ENCODE measurements around the gene MEG3. TPM values are rescaled to one million over a fixed set of nuclear protein-coding genes. Genes with fewer than 3 reads are reported as not detected.

Gene MEG3
- total RNA-seq, 4 donors from 2014 or later = 6.0 to 23.7 (median 9.4) TPM

- Histone ChIP-seq H3K4me1 (no peaks in the 10 kb centered on the region), H3K9me3 (no peaks in the 10 kb centered on the region), H3K27ac (no peak overlapping the region), H3K4me3 (replicated peaks in 1 of 3) (no peak overlapping the region), H3K36me3 (no peaks in the 10 kb centered on the region), H3K27me3 (peaks cover 3% of the 10 kb centered on the region)
- no peak for DNase-seq
- 61 to 67% methylated on average over 46 to 54 of the region's 61 CpGs for WGBS, 2 donors
- TF ChIP-seq CTCF (IDR thresholded peaks at IDR 0.05) (peak in 1 of 6 experiments; percentile 22), POLR2A (IDR thresholded peaks at IDR 0.05) (no peak)
- intact Hi-C loops (cut with DNase I) = no loop called here
Observed at GRCh38 chr14:100827101-100828021, 1.4 kb downstream of the MEG3 start.

- H3K4me1 ChIP-seq = no peaks in the 10 kb centered on the region
Observed at GRCh38 chr14:100828031-100828769, 2.3 kb downstream of the MEG3 start.

GRCh38 chr14:100830681-100831080, 4.8 kb downstream of the MEG3 start:
- H3K4me3 ChIP-seq (replicated peaks in 1 of 3) = no peak overlapping the region
- H3K27me3 ChIP-seq = peaks cover 3% of the 10 kb centered on the region
- 70 to 81% methylated on average over 8 of the region's 8 CpGs for WGBS, 2 donors
- no peak overlapping the region for H3K27ac ChIP-seq
- no peaks in the 10 kb centered on the region for H3K4me1 ChIP-seq
- H3K9me3 ChIP-seq = no peaks in the 10 kb centered on the region
- intact Hi-C loops (cut with DNase I) = no loop called here
- DNase-seq = no peak
- no peak for TF ChIP-seq CTCF (IDR thresholded peaks at IDR 0.05)
- TF ChIP-seq POLR2A (IDR thresholded peaks at IDR 0.05) = no peak
- H3K36me3 ChIP-seq = no peaks in the 10 kb centered on the region

More at GRCh38 chr14:100828031-100828769, 2.3 kb downstream of the MEG3 start:
- peaks cover 3% of the 10 kb centered on the region for H3K27me3 ChIP-seq
- H3K36me3 ChIP-seq = no peaks in the 10 kb centered on the region
- TF ChIP-seq CTCF (IDR thresholded peaks at IDR 0.05) (peak in 2 of 6 experiments; percentile 18 to 21), POLR2A (IDR thresholded peaks at IDR 0.05) (no peak)
- 60 to 61% methylated on average over 14 to 26 of the region's 26 CpGs for WGBS, 2 donors
- H3K4me3 ChIP-seq (replicated peaks in 1 of 3) = no peak overlapping the region
- no peaks in the 10 kb centered on the region for H3K9me3 ChIP-seq
- H3K27ac ChIP-seq = no peak overlapping the region
- DNase-seq = no peak
- intact Hi-C loops (cut with DNase I) = no loop called here

GRCh38 chr14:100832311-100832960, 6.5 kb downstream of the MEG3 start:
- H3K36me3 ChIP-seq = no peaks in the 10 kb centered on the region
- intact Hi-C loops (cut with DNase I) = no loop called here
- no peaks in the 10 kb centered on the region for H3K27me3 ChIP-seq
- no peaks in the 10 kb centered on the region for H3K9me3 ChIP-seq
- no peak for DNase-seq
- TF ChIP-seq POLR2A (IDR thresholded peaks at IDR 0.05) (no peak), CTCF (IDR thresholded peaks at IDR 0.05) (no peak)
- H3K27ac ChIP-seq = no peak overlapping the region
- H3K4me1 ChIP-seq = no peaks in the 10 kb centered on the region
- WGBS, 2 donors = 85% methylated on average over 21 of the region's 21 CpGs
- H3K4me3 ChIP-seq (replicated peaks in 1 of 3) = no peak overlapping the region

Measured in thyroid gland (tissue), 4 donors.